ENCODE measurements around the gene PIM2. TPM values are rescaled to one million over a fixed set of nuclear protein-coding genes. Genes with fewer than 3 reads are reported as not detected.

The PIM2 gene
- total and polyA plus RNA-seq, 2 of the 13 experiments (the other 11 are each of a cell fraction or from before 2014, with no cell fraction given) = 14.4 to 15.8 TPM

DNA sequence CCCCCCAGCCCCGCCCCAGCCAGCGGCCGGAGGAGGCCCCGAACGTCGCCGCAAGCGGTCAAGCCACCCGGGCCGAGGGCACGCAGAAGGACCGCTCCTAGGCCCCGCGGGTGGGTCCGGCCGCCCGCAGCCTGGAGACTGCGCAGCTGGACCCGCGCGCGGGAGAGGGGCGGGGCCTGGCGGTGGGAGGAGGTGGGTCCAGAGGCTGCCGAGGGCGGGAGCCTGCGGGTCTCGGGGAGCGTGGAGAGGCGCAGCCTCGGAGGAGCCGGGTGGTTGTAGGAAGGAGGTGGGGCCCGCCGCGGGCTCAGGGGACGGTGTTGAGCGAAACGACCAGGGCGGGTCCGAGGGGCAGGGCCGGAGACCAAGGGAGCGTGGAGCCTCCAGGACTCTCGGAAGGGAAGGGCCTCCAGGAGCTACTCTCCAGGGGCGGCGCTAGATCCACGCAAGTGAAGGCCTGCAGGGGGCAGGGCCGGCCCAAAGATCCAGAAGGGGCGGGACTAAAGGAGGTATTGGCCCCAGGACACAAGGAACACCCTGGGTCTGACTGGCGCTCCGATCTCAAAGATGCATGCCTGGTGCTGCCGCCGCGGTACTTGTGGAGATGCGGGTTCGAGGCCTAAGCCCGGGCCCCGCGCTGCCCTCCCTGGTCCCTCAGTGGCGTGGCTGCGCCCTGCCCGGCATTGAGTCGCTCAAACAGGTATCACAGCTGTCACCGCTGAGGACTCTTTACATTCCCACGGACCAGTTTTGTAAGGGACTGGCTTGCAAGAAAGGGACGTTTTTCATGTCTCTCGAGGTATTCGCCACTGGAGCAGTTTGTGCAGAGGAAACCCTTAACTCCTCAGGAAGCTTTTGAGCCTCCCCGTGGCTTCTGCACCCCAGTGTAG, 27.2 kb downstream of the PIM2 start (continued):
- TF ChIP-seq, protein P1, sequence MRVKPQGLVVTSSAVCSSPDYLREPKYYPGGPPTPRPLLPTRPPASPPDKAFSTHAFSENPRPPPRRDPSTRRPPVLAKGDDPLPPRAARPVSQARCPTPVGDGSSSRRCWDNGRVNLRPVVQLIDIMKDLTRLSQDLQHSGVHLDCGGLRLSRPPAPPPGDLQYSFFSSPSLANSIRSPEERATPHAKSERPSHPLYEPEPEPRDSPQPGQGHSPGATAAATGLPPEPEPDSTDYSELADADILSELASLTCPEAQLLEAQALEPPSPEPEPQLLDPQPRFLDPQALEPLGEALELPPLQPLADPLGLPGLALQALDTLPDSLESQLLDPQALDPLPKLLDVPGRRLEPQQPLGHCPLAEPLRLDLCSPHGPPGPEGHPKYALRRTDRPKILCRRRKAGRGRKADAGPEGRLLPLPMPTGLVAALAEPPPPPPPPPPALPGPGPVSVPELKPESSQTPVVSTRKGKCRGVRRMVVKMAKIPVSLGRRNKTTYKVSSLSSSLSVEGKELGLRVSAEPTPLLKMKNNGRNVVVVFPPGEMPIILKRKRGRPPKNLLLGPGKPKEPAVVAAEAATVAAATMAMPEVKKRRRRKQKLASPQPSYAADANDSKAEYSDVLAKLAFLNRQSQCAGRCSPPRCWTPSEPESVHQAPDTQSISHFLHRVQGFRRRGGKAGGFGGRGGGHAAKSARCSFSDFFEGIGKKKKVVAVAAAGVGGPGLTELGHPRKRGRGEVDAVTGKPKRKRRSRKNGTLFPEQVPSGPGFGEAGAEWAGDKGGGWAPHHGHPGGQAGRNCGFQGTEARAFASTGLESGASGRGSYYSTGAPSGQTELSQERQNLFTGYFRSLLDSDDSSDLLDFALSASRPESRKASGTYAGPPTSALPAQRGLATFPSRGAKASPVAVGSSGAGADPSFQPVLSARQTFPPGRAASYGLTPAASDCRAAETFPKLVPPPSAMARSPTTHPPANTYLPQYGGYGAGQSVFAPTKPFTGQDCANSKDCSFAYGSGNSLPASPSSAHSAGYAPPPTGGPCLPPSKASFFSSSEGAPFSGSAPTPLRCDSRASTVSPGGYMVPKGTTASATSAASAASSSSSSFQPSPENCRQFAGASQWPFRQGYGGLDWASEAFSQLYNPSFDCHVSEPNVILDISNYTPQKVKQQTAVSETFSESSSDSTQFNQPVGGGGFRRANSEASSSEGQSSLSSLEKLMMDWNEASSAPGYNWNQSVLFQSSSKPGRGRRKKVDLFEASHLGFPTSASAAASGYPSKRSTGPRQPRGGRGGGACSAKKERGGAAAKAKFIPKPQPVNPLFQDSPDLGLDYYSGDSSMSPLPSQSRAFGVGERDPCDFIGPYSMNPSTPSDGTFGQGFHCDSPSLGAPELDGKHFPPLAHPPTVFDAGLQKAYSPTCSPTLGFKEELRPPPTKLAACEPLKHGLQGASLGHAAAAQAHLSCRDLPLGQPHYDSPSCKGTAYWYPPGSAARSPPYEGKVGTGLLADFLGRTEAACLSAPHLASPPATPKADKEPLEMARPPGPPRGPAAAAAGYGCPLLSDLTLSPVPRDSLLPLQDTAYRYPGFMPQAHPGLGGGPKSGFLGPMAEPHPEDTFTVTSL (CRISPR knock-in tag; IDR thresholded peaks at IDR 0.05; ENCODE audit: borderline replicate concordance) = no peak
- no peak for TF ChIP-seq CENPX (CRISPR knock-in tag; IDR thresholded peaks at IDR 0.05)
- TF ChIP-seq SPEN (CRISPR knock-in tag; IDR thresholded peaks at IDR 0.05; ENCODE audit: low read depth) = peak; percentile 21; the same call in 1 of the 2 replicates
- no peak for TF ChIP-seq NR3C1 (CRISPR knock-in tag; IDR thresholded peaks at IDR 0.05)
- TF ChIP-seq RBM39 (IDR thresholded peaks at IDR 0.05; ENCODE audit: low read depth, low read length, poor library complexity, severe bottlenecking) = peak; percentile 50
- TF ChIP-seq CHD4 (IDR thresholded peaks at IDR 0.05; ENCODE audit: borderline replicate concordance, low read length) = no peak
- no peak for TF ChIP-seq RBAK (CRISPR knock-in tag; IDR thresholded peaks at IDR 0.05)
- TF ChIP-seq, protein P2, sequence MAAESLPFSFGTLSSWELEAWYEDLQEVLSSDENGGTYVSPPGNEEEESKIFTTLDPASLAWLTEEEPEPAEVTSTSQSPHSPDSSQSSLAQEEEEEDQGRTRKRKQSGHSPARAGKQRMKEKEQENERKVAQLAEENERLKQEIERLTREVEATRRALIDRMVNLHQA (CRISPR knock-in tag; IDR thresholded peaks at IDR 0.05) = no peak
- peak; percentile 54 for TF ChIP-seq POLR2G (IDR thresholded peaks at IDR 0.05; ENCODE audit: low read depth, low read length)
- peak; percentile 82; the same call in 1 of the 2 replicates for TF ChIP-seq KDM2A (CRISPR knock-in tag; IDR thresholded peaks at IDR 0.05; ENCODE audit: borderline replicate concordance, low read depth)
- no peak for TF ChIP-seq RFX5 (IDR thresholded peaks at IDR 0.05; ENCODE audit: low read depth, low read length)
- no peak for TF ChIP-seq NONO (IDR thresholded peaks at IDR 0.05)
- no peak for TF ChIP-seq NONO (CRISPR knock-in tag; conservative IDR thresholded peaks at IDR 0.05)
- no peak for TF ChIP-seq NR1H2 (CRISPR knock-in tag; IDR thresholded peaks at IDR 0.05; ENCODE audit: borderline replicate concordance, low read depth)
- TF ChIP-seq U2AF1 (optimal IDR thresholded peaks at IDR 0.05; ENCODE audit: low read depth, low read length) = no peak
- TF ChIP-seq SAP130 (CRISPR knock-in tag; IDR thresholded peaks at IDR 0.05; ENCODE audit: low read depth) = peak; percentile 23; the same call in 1 of the 2 replicates
- peak; percentile 30; the same call in 1 of the 2 replicates for TF ChIP-seq HNF4A (CRISPR knock-in tag; IDR thresholded peaks at IDR 0.05)
- TF ChIP-seq YEATS2 (CRISPR knock-in tag; IDR thresholded peaks at IDR 0.05; ENCODE audit: borderline replicate concordance) = 0 out of 2 replicates have a peak, but pooled peaks have one; percentile 21
- no peak for TF ChIP-seq ZNF879 (CRISPR knock-in tag; IDR thresholded peaks at IDR 0.05)
- TF ChIP-seq HMG20B (CRISPR knock-in tag; conservative IDR thresholded peaks at IDR 0.05) = no peak
- TF ChIP-seq, protein P3, sequence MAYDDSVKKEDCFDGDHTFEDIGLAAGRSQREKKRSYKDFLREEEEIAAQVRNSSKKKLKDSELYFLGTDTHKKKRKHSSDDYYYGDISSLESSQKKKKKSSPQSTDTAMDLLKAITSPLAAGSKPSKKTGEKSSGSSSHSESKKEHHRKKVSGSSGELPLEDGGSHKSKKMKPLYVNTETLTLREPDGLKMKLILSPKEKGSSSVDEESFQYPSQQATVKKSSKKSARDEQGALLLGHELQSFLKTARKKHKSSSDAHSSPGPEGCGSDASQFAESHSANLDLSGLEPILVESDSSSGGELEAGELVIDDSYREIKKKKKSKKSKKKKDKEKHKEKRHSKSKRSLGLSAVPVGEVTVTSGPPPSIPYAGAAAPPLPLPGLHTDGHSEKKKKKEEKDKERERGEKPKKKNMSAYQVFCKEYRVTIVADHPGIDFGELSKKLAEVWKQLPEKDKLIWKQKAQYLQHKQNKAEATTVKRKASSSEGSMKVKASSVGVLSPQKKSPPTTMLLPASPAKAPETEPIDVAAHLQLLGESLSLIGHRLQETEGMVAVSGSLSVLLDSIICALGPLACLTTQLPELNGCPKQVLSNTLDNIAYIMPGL (CRISPR knock-in tag; IDR thresholded peaks at IDR 0.05; ENCODE audit: borderline replicate concordance in 1 of 2, low read depth in 1 of 2) = peak; percentile 64 to 80; a peak in 3 of 4 replicates
- TF ChIP-seq SAFB2 (CRISPR knock-in tag; IDR thresholded peaks at IDR 0.05; ENCODE audit: borderline replicate concordance, low read depth) = no peak

Measured in HepG2 (cell line).